ELR (cell line): ENCODE data around the gene AHCY.
"Not testable (repeated sequence)": the region's sequence is repeated elsewhere in the genome, so short reads cannot be mapped to it uniquely, and the experiment has no call there.

Experiments
- DNase-seq: peaks from one replicate; pipeline ENCODE4 v3.0.0-alpha.2; 2015; ENCODE audit warnings: low read depth

The AHCY gene

DNA sequence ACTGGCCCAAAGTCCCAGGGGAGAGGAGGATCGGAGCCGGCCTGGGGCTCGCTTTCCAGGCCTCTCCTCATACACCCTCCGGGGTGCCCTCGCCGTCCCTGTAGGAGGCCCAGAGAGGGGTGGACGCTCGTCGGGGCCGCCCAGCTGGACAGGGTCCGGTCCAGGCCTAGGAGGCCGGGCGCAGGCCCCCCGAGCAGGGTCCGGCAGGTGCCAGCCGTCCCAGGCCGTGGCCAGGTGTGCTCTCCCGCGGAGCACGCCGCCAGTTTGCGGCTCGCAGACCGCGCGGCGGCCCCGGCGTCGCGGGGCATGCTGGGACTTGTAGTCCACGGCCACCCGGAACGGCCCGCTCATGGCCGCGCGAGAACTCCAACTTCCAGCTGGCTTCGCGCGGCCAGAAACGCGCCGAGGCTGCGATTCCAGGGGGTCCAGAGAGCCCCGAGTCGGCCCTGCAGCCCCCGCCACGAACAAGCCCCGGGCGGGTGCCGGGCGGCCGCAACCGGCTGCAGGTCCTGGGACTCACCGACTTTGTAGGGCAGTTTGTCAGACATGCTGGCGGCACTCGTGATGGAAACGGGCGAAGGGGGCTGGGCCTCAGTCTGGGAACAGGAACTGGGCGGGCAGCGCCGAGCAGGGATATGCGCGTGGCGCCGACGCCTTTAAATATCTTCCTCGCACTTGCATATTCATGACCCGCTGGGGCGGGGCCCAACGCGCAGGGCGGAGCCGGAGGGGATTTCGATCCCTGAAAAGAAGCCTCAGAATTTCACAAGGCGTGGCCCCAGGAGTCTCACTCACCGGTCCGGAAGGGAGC, at the start of gene AHCY:
TSS of gene AHCY (minus strand) at position 633 of the 811 bp plus-strand sequence. CDS start at position 548, 85 bp downstream.
- DNase-seq, result peak; percentile 100

DNA sequence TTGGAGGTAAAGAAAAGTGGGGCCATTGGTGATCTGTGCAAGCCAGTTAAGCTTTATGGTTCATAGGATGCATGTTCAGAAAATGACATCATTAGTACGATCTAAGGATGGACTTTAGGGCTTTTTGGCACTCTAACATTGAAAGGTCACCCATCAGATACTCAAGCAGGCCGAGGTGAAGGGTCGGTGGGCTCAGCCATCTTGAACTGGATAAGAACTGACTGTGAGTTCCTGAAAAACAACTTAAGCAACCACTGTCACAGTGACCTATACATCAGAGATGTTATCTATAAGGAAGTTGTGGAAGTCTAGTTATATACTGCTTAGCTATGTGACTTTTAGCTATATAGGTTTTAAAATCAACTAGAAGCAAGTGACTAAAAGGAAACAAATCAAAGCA, 46.9 kb upstream of the AHCY start:
- peak; percentile 38 for DNase-seq

- DNase-seq, result no peak
Measured at GRCh38 chr20:34347571-34347970, 44.4 kb upstream of the AHCY start.

DNA sequence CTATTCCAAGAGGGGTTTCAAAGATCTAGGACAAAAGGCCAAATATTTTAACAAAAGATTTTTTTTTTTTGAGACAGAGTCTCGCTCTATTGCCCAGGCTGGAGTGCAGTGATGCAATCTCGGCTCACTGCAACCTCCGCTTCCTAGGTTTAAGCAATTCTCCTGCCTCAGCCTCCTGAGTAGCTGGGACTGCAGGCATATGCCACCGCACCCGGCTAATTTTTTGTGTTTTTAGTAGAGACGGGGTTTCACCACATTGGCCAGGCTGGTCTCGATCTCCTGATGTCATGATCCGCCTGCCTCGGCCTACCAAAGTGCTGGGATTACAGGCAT, 43.3 kb upstream of the AHCY start:
- DNase-seq, result not testable (repeated sequence)

DNA sequence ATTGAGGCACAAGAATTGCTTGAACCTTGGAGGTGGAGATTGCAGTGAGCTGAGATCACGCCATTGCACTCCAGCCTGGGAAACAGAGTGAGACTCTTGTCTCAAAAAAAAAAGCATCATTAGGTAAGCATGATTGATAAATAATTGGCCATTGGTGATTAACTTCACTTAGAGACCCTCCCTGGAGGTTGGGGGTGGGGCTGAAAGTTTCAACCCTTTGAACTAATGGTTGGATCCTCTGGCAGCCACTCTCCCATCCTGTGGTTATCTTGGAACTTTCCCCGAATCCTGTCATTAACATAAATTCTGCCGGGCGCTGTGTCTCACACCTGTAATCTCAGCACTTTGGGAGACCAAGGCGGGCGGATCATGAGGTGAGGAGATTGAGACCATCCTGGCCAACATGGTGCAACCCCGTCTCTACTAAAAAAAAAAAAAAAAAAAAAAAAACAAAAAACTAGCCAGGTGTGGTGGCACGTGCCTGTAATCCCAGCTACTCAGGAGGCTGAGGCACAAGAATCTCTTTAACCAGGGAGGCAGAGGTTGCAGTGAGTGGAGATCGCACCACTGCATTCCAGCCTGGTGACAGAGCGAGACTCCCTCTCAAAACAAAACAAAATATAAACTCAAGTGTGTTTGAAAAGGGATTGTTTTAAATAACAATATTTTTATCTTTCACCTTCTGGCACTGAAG, 42.8 kb upstream of the AHCY start:
- peak; percentile 37 for DNase-seq

- no peak for DNase-seq
Measured at GRCh38 chr20:34345402-34345736, 42.2 kb upstream of the AHCY start.

DNA sequence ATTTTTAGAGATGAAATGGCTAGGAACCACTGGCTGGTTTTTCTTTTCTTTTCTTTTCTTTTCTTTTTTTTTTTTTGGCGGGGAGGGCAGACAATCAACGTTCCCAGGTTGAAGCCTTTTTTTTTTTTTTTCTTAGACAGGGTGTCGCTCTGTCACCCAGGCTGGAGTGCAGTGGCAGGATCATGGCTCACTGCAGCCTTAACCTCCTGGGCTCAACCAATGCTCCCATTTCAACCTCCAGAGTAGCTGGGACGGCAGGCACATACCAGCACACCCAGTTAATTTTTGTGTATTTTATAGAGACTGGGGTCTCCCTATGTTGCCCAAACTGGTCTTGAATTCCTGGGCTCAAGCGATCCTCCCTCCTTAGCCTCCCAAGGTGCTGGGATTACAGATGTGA, 41.1 kb upstream of the AHCY start:
- no peak for DNase-seq

GRCh38 chr20:34343458-34344211, 40.5 kb upstream of the AHCY start:
- no peak for DNase-seq

DNA sequence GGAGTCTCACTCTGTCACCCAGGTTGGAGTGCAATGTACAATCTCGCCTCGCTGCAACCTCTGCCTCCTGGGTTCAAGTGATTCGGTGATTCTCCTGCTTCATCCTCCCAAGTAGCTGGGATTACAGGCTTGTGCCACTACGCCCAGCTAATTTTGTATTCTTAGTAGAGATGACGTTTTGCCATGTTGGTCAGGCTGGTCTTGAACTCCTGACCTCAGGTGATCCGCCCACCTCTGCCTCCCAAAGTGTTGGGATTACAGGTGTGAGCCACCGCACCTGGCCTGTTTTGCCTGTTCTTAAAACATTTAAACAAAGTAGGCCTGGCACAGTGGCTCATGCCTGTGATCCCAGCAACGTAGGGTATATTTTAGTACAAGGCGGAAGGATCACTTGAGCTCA, 38.0 kb upstream of the AHCY start:
- not testable (repeated sequence) for DNase-seq

DNA sequence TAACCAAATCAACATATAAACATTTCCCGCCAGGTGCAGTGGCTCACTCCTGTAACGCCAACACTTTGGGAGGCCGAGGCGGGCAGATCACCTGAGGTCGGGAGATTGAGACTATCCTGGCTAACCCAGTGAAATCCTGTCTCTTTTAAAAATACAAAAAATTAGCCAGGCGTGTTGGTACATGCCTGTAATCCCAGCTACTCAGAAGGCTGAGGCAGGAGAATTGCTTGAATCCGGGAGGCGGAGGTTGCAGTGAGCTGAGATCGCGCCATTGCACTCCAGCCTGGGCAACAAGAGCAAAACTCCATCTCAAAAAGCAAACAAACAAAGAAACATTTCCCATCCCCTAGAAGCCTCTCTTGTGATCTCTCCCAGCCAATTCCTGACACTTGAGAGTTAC, 37.6 kb upstream of the AHCY start:
- not testable (repeated sequence) for DNase-seq

DNA sequence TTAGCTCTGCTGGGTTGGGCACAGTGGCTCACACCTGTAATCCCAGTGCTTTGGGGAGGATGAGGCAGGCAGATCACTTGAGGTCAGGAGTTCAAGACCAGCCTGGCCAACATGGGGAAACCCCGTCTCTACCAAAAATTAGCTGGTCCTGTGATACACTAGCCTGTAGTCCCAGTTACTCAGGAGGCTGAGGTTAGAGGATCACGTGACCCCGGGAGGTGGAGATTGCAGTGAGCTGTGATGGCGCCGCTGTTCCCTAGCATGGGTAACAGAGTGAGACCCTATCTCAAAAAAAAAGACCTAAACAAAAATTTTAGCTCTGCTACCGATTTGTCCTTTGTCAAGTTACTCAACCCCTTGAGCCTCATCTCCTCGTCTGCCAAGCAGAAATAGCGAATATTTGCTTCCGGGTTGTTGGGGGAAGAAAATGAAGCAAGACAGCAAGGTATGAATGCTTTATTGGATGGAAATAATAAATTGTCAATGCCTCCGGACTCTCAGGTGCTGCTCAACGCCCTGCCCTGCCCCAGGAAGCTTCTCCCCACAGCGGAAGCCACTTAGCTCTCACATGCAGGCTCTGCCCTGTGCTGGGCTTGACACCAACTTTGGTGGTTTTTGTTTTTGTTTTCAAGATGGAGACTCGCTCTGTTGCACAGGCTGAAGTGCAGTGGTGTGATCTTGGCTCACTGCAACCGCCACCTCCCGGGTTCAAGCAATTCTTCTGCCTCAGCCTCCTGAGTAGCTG, 35.0 kb upstream of the AHCY start:
- no peak for DNase-seq

- no peak for DNase-seq
Measured at GRCh38 chr20:34337544-34337943, 34.4 kb upstream of the AHCY start.

- DNase-seq, result peak; percentile 49
Measured at GRCh38 chr20:34334654-34335407, 31.7 kb upstream of the AHCY start.

DNA sequence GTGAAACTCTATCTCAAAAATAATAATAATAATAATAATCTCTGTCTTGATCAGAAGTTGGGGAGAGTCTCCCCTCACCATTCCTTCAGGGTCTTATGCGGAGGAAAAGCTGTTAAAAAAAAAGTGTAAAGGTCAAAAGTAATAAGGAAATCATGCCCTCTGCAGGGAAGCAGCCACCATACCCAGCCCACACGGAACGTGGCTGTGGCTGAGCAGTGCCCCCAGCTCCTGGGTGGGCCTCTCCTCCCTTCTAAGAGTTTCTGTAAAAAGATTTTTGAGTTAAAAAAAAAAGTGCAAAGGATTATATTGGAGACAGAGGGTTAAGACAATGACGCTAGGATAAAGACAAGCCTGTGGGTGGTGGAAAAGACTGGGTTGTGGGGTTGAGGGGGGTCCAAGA, 30.6 kb upstream of the AHCY start:
- no peak for DNase-seq

DNA sequence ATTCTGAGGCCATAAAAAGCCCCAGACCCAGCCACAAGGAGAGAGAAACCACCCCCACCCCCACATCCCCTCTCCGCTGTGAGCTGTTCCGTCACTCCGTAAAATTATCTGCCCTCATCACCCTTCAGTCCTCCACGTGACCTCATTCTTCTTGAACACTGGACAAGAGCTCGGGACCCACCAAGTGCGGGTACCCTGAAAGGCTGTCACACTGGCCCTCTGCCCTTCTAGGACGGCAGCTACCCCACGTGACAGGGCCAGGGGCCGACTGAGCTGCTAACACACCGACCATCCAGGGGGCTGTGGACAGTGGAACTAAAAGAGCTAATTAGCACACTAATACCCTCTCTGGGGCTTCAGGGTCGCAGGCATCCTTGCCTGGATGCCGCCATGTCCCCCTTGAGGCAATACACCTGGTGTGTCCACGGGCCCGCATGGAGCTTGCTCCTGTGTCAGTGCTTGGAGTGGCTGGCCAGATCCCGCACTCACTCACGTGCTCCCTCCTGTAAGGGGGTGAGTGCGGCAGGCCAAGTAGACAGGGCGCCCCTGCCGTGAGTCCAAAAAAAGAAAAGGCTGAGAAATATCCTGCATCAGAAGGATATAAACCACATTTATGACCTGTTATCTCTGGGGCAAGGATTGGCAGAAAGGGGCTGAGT, 29.2 kb upstream of the AHCY start:
- no peak for DNase-seq

GRCh38 chr20:34331838-34332237, 28.7 kb upstream of the AHCY start:
- DNase-seq, result no peak

DNA sequence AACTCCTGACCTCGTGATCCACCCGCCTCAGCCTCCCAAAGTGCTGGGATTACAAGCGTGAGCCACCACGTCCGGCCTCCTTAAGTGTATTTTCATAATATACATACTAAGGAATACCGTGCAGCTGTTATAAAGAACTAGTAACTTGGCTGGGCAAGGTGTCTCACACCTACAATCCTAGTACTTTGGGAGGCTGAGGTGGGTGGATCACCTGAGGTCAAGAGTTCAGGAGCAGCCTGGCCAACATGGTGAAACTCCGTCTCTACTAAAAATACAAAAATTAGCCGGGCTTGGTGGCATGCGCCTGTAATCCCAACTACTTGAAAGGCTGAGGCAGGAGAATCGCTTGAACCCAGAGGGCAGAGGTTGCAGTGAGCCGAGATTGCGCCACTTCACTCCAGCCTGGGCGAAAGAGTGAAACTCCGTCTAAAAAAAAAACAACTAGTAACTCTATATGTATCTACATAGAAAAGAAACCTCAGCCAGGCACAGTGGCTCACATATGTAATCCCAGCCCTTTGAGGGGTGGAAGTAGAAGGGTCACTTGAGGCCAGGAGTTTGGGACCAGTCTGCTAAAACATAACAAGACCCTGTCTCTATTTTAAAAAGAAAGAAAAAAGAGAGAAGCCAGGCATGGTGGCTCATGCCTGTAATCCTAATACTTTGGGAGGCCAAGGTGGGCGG, 27.8 kb upstream of the AHCY start:
- not testable (repeated sequence) for DNase-seq

DNA sequence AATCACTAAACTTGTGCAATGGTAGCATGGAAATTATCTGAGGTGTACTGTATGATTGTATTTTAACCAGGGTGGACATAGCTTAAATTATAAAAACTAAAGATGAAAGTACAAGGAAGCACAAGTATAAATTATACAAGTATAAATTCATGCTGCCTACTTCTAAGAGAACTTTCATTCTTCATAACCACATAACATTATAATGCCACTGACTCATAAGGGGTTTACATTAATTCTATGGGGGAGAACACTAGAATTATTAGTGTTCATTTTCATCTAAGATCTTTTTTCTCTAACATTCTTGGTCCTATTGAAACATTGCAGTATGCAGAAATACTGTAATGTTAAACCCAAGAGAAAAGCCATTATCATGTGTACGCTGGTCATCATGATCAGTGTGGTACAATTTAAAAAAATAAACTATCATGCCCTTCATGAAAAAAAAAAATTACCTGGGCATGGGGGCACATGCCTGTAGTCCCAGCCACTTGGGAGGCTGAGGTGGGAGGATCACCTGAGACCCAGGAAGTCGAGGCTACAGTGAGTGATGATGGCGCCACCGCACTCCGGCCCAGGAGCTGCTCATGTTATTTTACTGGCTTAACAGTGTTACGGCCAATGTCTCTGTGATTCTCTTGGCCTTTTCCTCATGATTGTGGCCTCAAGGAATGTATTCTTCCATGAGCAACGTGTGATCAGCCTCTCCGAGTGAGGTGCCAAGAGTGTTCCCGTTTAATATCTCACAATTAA, 25.9 kb upstream of the AHCY start:
- DNase-seq, result peak; percentile 63

DNA sequence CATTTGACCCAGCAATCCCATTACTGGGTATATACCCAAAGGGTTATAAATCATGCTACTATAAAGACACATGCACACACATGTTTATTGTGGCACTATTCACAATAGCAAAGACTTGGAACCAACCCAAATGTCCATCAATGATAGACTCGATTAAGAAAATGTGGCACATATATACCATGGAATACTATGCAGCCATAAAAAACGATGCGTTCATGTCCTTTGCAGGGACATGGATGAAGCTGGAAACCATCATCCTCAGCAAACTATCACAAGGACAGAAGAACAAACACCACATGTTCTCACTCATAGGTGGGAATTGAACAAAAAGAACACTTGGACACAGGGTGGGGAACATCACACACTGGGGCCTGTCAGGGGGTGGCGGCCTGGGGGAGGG, 25.1 kb upstream of the AHCY start:
- DNase-seq, result not testable (repeated sequence)

- DNase-seq, result no peak
Measured at GRCh38 chr20:34324541-34324940, 21.4 kb upstream of the AHCY start.
